GM21576 (cell line): ENCODE data around the gene NRROS.

Experiments used
- ATAC-seq: cut with Tn5 transposase; IDR thresholded peaks from one replicate; pipeline ENCODE4 v1.9.1; 2021; ENCODE audit warnings: mild to moderate bottlenecking, moderate library complexity; ENCODE audit not compliant: unreplicated experiment

NRROS gene

GRCh38 chr3:196645897-196646665, 6.6 kb downstream of the NRROS start:
- no peak for ATAC-seq

- ATAC-seq, result no peak
Measured at GRCh38 chr3:196646666-196647216, 7.2 kb downstream of the NRROS start.

- ATAC-seq, result no peak
Measured at GRCh38 chr3:196650740-196651311, 11.3 kb downstream of the NRROS start.

- no peak for ATAC-seq
Measured at GRCh38 chr3:196651819-196652218, 12.3 kb downstream of the NRROS start.

- ATAC-seq, result no peak
Measured at GRCh38 chr3:196652961-196653795, 13.7 kb downstream of the NRROS start.

GRCh38 chr3:196654006-196654734, 14.7 kb downstream of the NRROS start:
- no peak for ATAC-seq

GRCh38 chr3:196654735-196655090, 15.2 kb downstream of the NRROS start:
- ATAC-seq, result no peak

- no peak for ATAC-seq
Measured at GRCh38 chr3:196655496-196655895, 16.0 kb downstream of the NRROS start.

GRCh38 chr3:196656213-196656612, 16.7 kb downstream of the NRROS start:
- ATAC-seq, result no peak

- no peak for ATAC-seq
Measured at GRCh38 chr3:196659901-196660351, 20.4 kb downstream of the NRROS start.

- ATAC-seq, result no peak
Measured at GRCh38 chr3:196660381-196661166, 21.1 kb downstream of the NRROS start.

GRCh38 chr3:196661400-196661799, 21.9 kb downstream of the NRROS start:
- no peak for ATAC-seq

GRCh38 chr3:196662033-196662432, 22.5 kb downstream of the NRROS start:
- no peak for ATAC-seq

GRCh38 chr3:196662711-196663571, 23.4 kb downstream of the NRROS start:
- no peak for ATAC-seq

GRCh38 chr3:196666001-196666867, 26.7 kb downstream of the NRROS start:
- no peak for ATAC-seq

- no peak for ATAC-seq
Measured at GRCh38 chr3:196667056-196667825, 27.7 kb downstream of the NRROS start.

GRCh38 chr3:196670339-196670738, 30.8 kb downstream of the NRROS start:
- no peak for ATAC-seq
